ENCODE results near the gene ASTN1. TPM values are rescaled to one million over a fixed set of nuclear protein-coding genes. Genes with fewer than 3 reads are reported as not detected.

The ASTN1 gene
- total RNA-seq, 2 donors from 2014 or later = 0.23 to 0.62 TPM

GRCh38 chr1:177053648-177054047 lies 110.9 kb downstream of the ASTN1 start:
- TF ChIP-seq CTCF (IDR thresholded peaks at IDR 0.05) = no peak
- Histone ChIP-seq H3K27ac (no peak overlapping the region), H3K36me3 (no peaks in the 10 kb centered on the region), H3K4me3 (no peak overlapping the region), H3K27me3 (replicated peaks; ENCODE audit: insufficient read depth) (no peaks in the 10 kb centered on the region), H3K9me3 (no peaks in the 10 kb centered on the region), H3K4me1 (replicated peaks) (no peaks in the 10 kb centered on the region)
- no peak for DNase-seq (ENCODE audit: low spot score)
- intact Hi-C loops (cut with DNase I) = no loop called here
- WGBS = 78% methylated on average over 3 of the region's 3 CpGs

GRCh38 chr1:177048314-177049069 lies 116.0 kb downstream of the ASTN1 start:
- no peak overlapping the region for H3K4me3 ChIP-seq
- intact Hi-C loops (cut with DNase I) = no loop called here
- no peaks in the 10 kb centered on the region for H3K4me1 ChIP-seq (replicated peaks)
- H3K27me3 ChIP-seq (replicated peaks; ENCODE audit: insufficient read depth) = no peaks in the 10 kb centered on the region
- no peak for TF ChIP-seq CTCF (IDR thresholded peaks at IDR 0.05)
- TF ChIP-seq POLR2AphosphoS5 (IDR thresholded peaks at IDR 0.05) = no peak
- no peak for TF ChIP-seq POLR2A (IDR thresholded peaks at IDR 0.05)
- no peak for DNase-seq (ENCODE audit: low spot score)
- 66% methylated on average over 4 of the region's 4 CpGs for WGBS
- H3K9me3 ChIP-seq = no peaks in the 10 kb centered on the region
- H3K27ac ChIP-seq = no peak overlapping the region
- no peaks in the 10 kb centered on the region for H3K36me3 ChIP-seq

GRCh38 chr1:177045151-177045550 lies 119.4 kb downstream of the ASTN1 start:
- intact Hi-C loops (cut with DNase I) = no loop called here
- no peak for DNase-seq (ENCODE audit: low spot score)
- no peaks in the 10 kb centered on the region for H3K36me3 ChIP-seq
- no peaks in the 10 kb centered on the region for H3K4me1 ChIP-seq (replicated peaks)
- TF ChIP-seq POLR2AphosphoS5 (IDR thresholded peaks at IDR 0.05) (no peak), POLR2A (IDR thresholded peaks at IDR 0.05) (no peak), CTCF (IDR thresholded peaks at IDR 0.05) (no peak)
- H3K27ac ChIP-seq = no peak overlapping the region
- H3K27me3 ChIP-seq (replicated peaks; ENCODE audit: insufficient read depth) = no peaks in the 10 kb centered on the region
- H3K9me3 ChIP-seq = no peaks in the 10 kb centered on the region
- 77% methylated on average over 3 of the region's 3 CpGs for WGBS
- H3K4me3 ChIP-seq = no peak overlapping the region

- no peaks in the 10 kb centered on the region for H3K36me3 ChIP-seq
- no peaks in the 10 kb centered on the region for H3K9me3 ChIP-seq
- H3K27ac ChIP-seq = no peak overlapping the region
- no peaks in the 10 kb centered on the region for H3K4me1 ChIP-seq (replicated peaks)
- TF ChIP-seq POLR2A (IDR thresholded peaks at IDR 0.05) = no peak
- no peak for TF ChIP-seq POLR2AphosphoS5 (IDR thresholded peaks at IDR 0.05)
- no peak for TF ChIP-seq CTCF (IDR thresholded peaks at IDR 0.05)
- intact Hi-C loops (cut with DNase I) = no loop called here
- no peak overlapping the region for H3K4me3 ChIP-seq
- no peaks in the 10 kb centered on the region for H3K27me3 ChIP-seq (replicated peaks; ENCODE audit: insufficient read depth)
- DNase-seq (ENCODE audit: low spot score) = no peak
- WGBS = 83% methylated on average over 8 of the region's 8 CpGs
These were observed 120.1 kb downstream of the ASTN1 start for GRCh38 chr1:177044390-177044789.

GRCh38 chr1:177043597-177043996 lies 120.9 kb downstream of the ASTN1 start:
- Histone ChIP-seq H3K36me3 (no peaks in the 10 kb centered on the region), H3K4me3 (no peak overlapping the region), H3K27me3 (replicated peaks; ENCODE audit: insufficient read depth) (no peaks in the 10 kb centered on the region), H3K27ac (no peak overlapping the region), H3K4me1 (replicated peaks) (no peaks in the 10 kb centered on the region), H3K9me3 (no peaks in the 10 kb centered on the region)
- TF ChIP-seq CTCF (IDR thresholded peaks at IDR 0.05) = no peak
- TF ChIP-seq POLR2AphosphoS5 (IDR thresholded peaks at IDR 0.05) = no peak
- TF ChIP-seq POLR2A (IDR thresholded peaks at IDR 0.05) = no peak
- intact Hi-C loops (cut with DNase I) = no loop called here
- DNase-seq (ENCODE audit: low spot score) = no peak
- 85% methylated on average over 5 of the region's 5 CpGs for WGBS
